Adrenal gland (tissue), 12 donors: Measurements from ENCODE around the gene SLMAP. TPM values are rescaled to one million over a fixed set of nuclear protein-coding genes. Genes with fewer than 3 reads are reported as not detected.
A peak's percentile ranks its signal among the peaks of the same experiment; 100 is the strongest.

Source experiments
- DNase-seq, 7 donors: peaks; one replicate each; pipeline ENCODE4 v3.0.0-alpha.2; 2019 to 2020
- H3K27ac ChIP-seq, 5 donors: fragments of 200-600 bp; sonication (generic) in 4 of 5; 1 replicate in 3 of 5; 2 replicates in 2 of 5; pipeline versions ENCODE4 v1.5.1 to v1.8.0; 2016 to 2020; ENCODE audit warnings: mild to moderate bottlenecking in 1 of 5
- H3K27me3 ChIP-seq: fragments of 200-600 bp; 2 replicates; pipeline ENCODE4 v1.8.0; 2021
- H3K36me3 ChIP-seq, 2 donors: fragments of 200-600 bp; replicated peaks in 1 of 2; 1 replicate in 1 of 2; 2 replicates in 1 of 2; pipeline versions ENCODE4 v1.5.1 to v1.8.0; 2018 to 2022
- H3K4me1 ChIP-seq, 2 donors: fragments of 200-600 bp; replicated peaks in 1 of 2; 1 replicate in 1 of 2; 2 replicates in 1 of 2; pipeline versions ENCODE4 v1.5.1 to v1.8.0; 2018 to 2021
- H3K4me3 ChIP-seq, 4 donors: fragments of 200-600 bp; sonication (generic) in 3 of 4; one replicate each; pipeline ENCODE4 v1.5.1; 2016 to 2018
- H3K9me3 ChIP-seq, 3 donors: fragments of 200-600 bp; sonication (generic) in 1 of 3; replicated peaks in 1 of 3; 1 replicate in 2 of 3; 2 replicates in 1 of 3; pipeline versions ENCODE4 v1.5.1 to v1.8.0; 2016 to 2021
- POLR2A ChIP-seq, 2 donors: fragments of 450-650 bp; IDR thresholded peaks; one replicate each; pipeline ENCODE4 v1.6.1; 2017; ENCODE audit warnings: antibody characterized with exemption in 2 of 2, mild to moderate bottlenecking in 2 of 2, moderate library complexity in 1 of 2
- WGBS, 4 donors: extraction: QIAGEN DNeasy Blood & Tissue Kit in 2 of 4; methylation state at CpG; one replicate each; pipeline versions ENCODE4 v1.1.5 to v1.1.7; 2013 to 2017; 5-methylcytosine and 5-hydroxymethylcytosine counted together
- intact Hi-C, 2 donors: fragments of 100-400 bp; cut with DNase I; formaldehyde crosslinking; loops; one replicate each; pipeline versions ENCODE4 v1.14.1 to v1.15.0; 2022 to 2023
- polyA plus RNA-seq, 3 donors: library from polyadenylated mRNA; stranded (reverse); fragments of 200-250 nt in 2 of 3; fragments of 350-450 nt in 1 of 3; fragmentation: Illumina TruSeq in 1 of 3; extraction: RNeasy Lipid Tissue Mini Kit (QIAGEN cat#74804) in 1 of 3; gene quantifications; one replicate each; pipeline ENCODE4 v1.2.3, GENCODE V29; 2013 to 2014
- total RNA-seq, 9 donors: library from RNA; depleted of rRNA in 4 of 9; stranded (reverse); fragments of >200 nt in 4 of 9; fragments of 120-200 nt in 1 of 9; fragmentation: NEBNext Ultra II Directional in 1 of 9; extraction: Animal tissue kit (Norgen Biotek cat#: 25700) in 1 of 9; gene quantifications; one replicate each; pipeline versions ENCODE4 v1.1.0 to v1.2.4, GENCODE V29; 2013 to 2023
- TF ChIP-seq, protein P1 (sequence below), 6 experiments: fragments of 450-650 bp in 4 of 6; fragments of 200-600 bp in 2 of 6; sonication (generic) in 1 of 6; IDR thresholded peaks; 1 replicate in 5 of 6; 2 replicates in 1 of 6; pipeline versions ENCODE4 v1.5.1 to v1.8.0; 2016 to 2021; ENCODE audit warnings: antibody characterized with exemption in 6 of 6, mild to moderate bottlenecking in 2 of 6, moderate library complexity in 1 of 6
- donor health status: healthy with polysubstance abuse.
- donor health status: Bipolar disorder and iron deficiency.
- donor health status: DM: yes; HTN: yes; CAD: no.
- donor health status: DM: no; HTN: no; CAD: no.
- donor health status: DM: no; HTN: no; CAD: no.
- donor health status: DM: yes; HTN: yes; CAD: no.

Gene SLMAP
- total and polyA plus RNA-seq, 12 donors = 18.9 to 134 (median 87.5) TPM

DNA sequence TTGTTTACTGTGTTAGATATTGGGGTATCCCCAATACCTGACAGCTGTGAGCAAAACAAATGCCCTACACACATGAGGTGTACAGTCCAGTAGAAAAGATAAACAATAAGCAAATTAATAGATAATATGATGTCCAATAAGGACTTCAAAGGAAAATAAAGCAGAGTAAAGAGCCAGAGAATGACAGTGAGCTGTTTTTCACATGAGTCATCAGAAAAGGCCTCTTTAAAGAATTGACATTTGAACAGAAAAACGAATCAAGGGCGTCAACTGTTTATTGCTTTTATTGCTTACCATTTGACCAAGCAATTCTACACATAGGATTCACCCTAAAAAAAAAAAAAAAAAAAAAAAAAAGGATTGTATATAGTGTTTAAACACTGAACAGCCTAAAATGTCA, 155.5 kb downstream of the SLMAP start:
- H3K27ac ChIP-seq = no peak overlapping the region
- H3K36me3 ChIP-seq = peaks cover 0 to 7% of the 10 kb centered on the region in 2 donors
- intact Hi-C loops = no loop called here
- DNase-seq = no peak
- no peak overlapping the region for H3K4me3 ChIP-seq
- WGBS, 4 donors = 30 to 52% (median 40%) methylated on average over 2 of the region's 2 CpGs
- H3K4me1 ChIP-seq = peaks cover 4 to 20% of the 10 kb centered on the region in 2 donors
- TF ChIP-seq, protein P1, sequence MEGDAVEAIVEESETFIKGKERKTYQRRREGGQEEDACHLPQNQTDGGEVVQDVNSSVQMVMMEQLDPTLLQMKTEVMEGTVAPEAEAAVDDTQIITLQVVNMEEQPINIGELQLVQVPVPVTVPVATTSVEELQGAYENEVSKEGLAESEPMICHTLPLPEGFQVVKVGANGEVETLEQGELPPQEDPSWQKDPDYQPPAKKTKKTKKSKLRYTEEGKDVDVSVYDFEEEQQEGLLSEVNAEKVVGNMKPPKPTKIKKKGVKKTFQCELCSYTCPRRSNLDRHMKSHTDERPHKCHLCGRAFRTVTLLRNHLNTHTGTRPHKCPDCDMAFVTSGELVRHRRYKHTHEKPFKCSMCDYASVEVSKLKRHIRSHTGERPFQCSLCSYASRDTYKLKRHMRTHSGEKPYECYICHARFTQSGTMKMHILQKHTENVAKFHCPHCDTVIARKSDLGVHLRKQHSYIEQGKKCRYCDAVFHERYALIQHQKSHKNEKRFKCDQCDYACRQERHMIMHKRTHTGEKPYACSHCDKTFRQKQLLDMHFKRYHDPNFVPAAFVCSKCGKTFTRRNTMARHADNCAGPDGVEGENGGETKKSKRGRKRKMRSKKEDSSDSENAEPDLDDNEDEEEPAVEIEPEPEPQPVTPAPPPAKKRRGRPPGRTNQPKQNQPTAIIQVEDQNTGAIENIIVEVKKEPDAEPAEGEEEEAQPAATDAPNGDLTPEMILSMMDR (IDR thresholded peaks at IDR 0.05) = no peak
- no peak for TF ChIP-seq POLR2A (IDR thresholded peaks at IDR 0.05)
- no peaks in the 10 kb centered on the region for H3K27me3 ChIP-seq
- no peaks in the 10 kb centered on the region for H3K9me3 ChIP-seq

DNA sequence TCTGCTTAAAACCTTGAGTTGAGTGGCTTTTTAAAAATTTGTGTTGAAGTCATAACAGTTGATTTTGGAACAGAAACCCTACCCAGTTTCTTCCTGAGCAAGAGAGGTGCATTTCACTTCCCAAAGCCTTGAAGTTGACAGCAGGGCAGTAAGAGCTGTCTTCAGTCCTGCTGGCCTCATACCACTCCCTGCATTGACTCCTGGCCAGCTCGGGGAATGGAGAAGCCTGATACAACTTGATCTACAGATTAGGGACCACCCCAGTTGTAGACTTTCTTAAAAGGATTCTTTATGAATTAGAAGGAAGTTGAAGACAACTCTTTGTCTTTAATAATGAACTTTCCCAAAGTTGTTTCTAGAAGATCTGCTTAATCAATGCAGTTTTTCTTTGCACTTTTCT, 161.5 kb downstream of the SLMAP start:
- H3K27me3 ChIP-seq = no peaks in the 10 kb centered on the region
- peaks cover 0 to 14% of the 10 kb centered on the region in 2 donors for H3K4me1 ChIP-seq
- WGBS, 4 donors = 30 to 51% (median 34%) methylated on average over 1 of the region's 1 CpG
- peak overlapping the region in 3 of 5 donors; percentile 31 to 37 (median 35) for H3K27ac ChIP-seq
- H3K36me3 ChIP-seq = peaks cover 0 to 17% of the 10 kb centered on the region in 2 donors
- no peaks in the 10 kb centered on the region for H3K9me3 ChIP-seq
- intact Hi-C loops = no loop called here
- no peak overlapping the region for H3K4me3 ChIP-seq
- no peak for DNase-seq
- TF ChIP-seq POLR2A (IDR thresholded peaks at IDR 0.05) = no peak
- TF ChIP-seq, protein P1 (IDR thresholded peaks at IDR 0.05) = no peak

DNA sequence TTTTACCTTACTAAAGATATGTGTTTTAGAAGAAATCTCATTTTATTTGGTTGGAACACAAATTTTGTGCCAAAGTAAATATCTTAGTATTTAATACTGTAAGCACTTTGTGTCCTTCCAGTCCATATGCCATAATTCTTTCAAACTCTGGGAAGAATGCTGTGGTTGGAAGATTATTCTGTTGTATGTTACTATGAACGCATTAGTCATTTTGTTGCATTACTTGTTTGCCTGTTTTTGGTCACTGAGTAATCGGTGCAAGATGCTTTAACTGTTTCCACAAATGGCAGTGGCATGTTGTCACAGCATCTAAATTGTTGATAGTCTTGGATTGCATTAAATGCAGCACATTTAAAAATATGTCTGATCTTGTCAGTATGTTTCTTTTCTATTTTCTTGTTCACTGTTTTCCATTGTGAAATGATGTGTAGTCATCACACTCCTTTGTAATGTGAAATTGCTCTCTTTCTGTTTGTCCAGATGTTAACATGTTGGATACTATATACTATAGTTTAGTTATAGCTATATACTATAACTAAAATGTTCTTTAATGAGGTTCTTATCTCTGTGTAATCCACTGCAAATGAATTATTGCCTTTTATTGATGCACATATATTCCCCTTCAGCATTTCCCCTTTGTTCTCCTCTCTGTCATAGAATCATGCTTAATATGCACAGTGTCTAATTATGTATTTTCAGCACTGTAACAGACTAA, 162.2 kb downstream of the SLMAP start:
- Histone ChIP-seq H3K4me3 (no peak overlapping the region), H3K27ac (peak overlapping the region in 2 of 5 donors; percentile 31 to 35), H3K27me3 (no peaks in the 10 kb centered on the region), H3K9me3 (no peaks in the 10 kb centered on the region), H3K36me3 (peaks cover 0 to 24% of the 10 kb centered on the region in 2 donors), H3K4me1 (peaks cover 0 to 13% of the 10 kb centered on the region in 2 donors)
- intact Hi-C loops = no loop called here
- no peak for TF ChIP-seq POLR2A (IDR thresholded peaks at IDR 0.05)
- TF ChIP-seq, protein P1 (IDR thresholded peaks at IDR 0.05) = no peak
- WGBS, 4 donors = 55 to 78% (median 63%) methylated on average over 2 of the region's 2 CpGs
- DNase-seq = no peak

DNA sequence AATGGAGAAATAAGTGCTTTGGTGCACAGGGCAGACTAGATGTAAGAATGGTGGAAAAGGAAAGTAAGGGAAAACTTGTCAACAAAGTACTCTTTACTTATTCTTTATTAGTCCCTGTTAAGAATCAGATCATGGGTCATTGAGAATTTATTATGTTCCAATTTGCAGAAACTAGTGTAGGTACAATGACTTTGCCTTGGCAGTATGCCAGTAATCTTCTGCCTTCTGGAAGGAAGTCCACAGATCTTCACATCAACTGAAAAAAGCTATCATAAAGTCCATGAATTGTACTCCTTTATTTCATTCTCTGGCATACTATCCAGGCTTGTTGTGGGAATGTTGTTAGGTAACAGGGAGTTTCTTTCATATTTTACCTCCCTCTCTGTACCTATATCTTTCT, 163.9 kb downstream of the SLMAP start:
- Histone ChIP-seq H3K27ac (no peak overlapping the region), H3K27me3 (no peaks in the 10 kb centered on the region), H3K36me3 (peaks cover 0 to 24% of the 10 kb centered on the region in 2 donors), H3K9me3 (no peaks in the 10 kb centered on the region), H3K4me3 (no peak overlapping the region), H3K4me1 (peaks cover 0 to 13% of the 10 kb centered on the region in 2 donors)
- no peak for DNase-seq
- TF ChIP-seq POLR2A (IDR thresholded peaks at IDR 0.05) = no peak
- TF ChIP-seq, protein P1 (IDR thresholded peaks at IDR 0.05) = no peak
- intact Hi-C loops = no loop called here
